GM18858 (cell line): ENCODE data around the gene SVBP.
"Not testable (repeated sequence)": the region's sequence is repeated elsewhere in the genome, so short reads cannot be mapped to it uniquely, and the experiment has no call there.

Experiments used
- ATAC-seq: cut with Tn5 transposase; IDR thresholded peaks from one replicate; pipeline ENCODE4 v1.9.1; 2021; ENCODE audit not compliant: unreplicated experiment

Gene SVBP

GRCh38 chr1:42841440-42842147, 24.4 kb upstream of the SVBP start:
- ATAC-seq = no peak

DNA sequence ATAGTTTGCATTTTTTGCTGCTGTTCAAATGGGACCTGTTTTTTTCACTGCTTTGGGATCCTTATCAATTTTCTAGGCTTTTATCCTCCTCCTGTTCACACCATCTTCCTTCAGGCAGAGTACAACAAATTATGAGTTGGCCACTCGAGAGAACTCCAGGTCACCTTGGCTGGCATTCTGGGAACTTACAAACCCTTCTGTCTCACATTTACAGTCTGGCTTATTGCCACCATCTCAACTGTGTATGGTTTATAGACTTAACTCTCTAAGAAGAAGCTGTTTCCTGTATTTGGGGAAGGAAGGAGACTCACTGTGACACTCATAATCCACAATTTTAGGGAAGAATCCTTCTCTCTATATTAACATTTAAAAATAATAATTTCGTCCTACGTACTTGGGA, 23.8 kb upstream of the SVBP start:
- no peak for ATAC-seq

GRCh38 chr1:42838482-42839190, 21.4 kb upstream of the SVBP start:
- ATAC-seq = no peak

GRCh38 chr1:42837709-42838108, 20.5 kb upstream of the SVBP start:
- ATAC-seq = no peak

GRCh38 chr1:42835422-42835821, 18.2 kb upstream of the SVBP start:
- no peak for ATAC-seq

GRCh38 chr1:42834803-42835202, 17.6 kb upstream of the SVBP start:
- ATAC-seq = no peak

DNA sequence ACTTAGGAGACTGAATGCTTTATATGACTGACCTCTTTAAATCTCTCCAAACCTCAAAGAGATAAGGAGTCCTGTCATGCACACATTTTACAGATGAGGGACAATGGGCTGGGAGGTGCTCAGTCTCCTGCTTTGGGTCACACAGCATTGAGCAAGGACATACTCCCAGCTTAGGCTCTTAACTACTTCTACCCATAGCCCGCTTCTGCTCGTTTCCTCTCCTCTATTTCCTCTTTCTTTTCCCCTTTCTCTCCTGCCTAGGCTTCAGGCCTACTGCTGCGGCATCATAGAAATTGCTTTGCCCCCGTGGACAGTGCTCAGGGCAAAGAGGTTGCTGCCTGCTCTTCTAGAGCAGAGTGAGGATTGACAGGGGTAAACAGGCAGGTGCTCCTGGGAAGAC, 16.8 kb upstream of the SVBP start:
- ATAC-seq = no peak

GRCh38 chr1:42832641-42833240, 15.5 kb upstream of the SVBP start:
- ATAC-seq = no peak

GRCh38 chr1:42831273-42831672, 14.1 kb upstream of the SVBP start:
- no peak for ATAC-seq

DNA sequence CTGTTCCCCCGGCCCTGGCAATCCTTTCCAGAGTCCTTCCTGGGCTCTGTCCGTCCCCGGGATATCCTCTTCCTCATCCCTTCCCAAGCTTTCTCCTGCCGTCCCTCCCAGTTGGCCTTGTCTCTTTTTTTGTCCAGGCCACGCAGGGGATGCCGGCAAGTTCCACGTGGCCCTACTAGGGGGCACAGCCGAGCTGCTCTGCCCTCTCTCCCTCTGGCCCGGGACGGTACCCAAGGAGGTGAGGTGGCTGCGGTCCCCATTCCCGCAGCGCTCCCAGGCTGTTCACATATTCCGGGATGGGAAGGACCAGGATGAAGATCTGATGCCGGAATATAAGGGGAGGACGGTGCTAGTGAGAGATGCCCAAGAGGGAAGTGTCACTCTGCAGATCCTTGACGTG, 13.4 kb upstream of the SVBP start:
- ATAC-seq = no peak

- no peak for ATAC-seq
Observed at GRCh38 chr1:42825036-42825851, 8.0 kb upstream of the SVBP start.

- no peak for ATAC-seq
Observed at GRCh38 chr1:42824481-42825035, 7.4 kb upstream of the SVBP start.

GRCh38 chr1:42822800-42823392, 5.7 kb upstream of the SVBP start:
- no peak for ATAC-seq

DNA sequence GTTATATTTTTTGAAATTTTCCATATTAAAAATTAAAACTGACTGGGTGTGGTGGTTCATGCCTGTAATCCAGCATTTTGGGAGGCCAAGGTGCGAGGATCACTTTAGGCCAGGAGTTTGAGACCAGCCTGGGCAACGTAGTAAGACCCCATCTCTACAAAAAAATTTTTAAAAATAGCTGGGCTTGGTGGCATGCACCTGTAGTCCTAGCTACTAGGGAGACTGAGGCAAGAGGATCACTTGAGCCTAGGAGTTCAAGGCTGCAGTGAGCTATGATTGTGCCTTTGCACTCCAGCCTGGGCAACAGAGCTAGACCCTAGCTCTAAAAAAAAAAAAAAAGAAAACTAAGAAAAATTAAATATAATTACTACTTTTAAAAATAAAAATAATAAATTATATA, 4.5 kb upstream of the SVBP start:
- no peak for ATAC-seq

- no peak for ATAC-seq
Observed at GRCh38 chr1:42820813-42821212, 3.6 kb upstream of the SVBP start.

DNA sequence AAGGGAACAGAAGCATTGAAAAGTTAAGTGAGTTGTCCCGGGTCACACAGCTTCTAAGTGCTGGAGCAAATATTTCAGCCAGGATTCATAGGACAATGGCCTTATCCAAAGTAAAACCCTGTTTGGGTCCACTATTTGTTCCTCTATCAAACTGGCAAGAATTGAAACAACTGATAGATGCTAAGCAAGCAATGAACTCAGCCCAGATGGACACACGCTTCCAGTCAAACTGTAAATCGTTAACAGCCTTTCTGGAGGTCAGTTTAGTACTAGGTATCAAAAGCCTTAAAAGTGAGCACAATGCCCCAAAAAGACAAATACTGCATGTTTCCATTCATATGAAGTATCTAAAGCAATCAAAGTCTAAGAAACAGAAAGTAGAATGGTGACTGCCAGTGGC, 779 bp upstream of the SVBP start:
- no peak for ATAC-seq

GRCh38 chr1:42817440-42817767, 207 bp upstream of the SVBP start:
- ATAC-seq = no peak

DNA sequence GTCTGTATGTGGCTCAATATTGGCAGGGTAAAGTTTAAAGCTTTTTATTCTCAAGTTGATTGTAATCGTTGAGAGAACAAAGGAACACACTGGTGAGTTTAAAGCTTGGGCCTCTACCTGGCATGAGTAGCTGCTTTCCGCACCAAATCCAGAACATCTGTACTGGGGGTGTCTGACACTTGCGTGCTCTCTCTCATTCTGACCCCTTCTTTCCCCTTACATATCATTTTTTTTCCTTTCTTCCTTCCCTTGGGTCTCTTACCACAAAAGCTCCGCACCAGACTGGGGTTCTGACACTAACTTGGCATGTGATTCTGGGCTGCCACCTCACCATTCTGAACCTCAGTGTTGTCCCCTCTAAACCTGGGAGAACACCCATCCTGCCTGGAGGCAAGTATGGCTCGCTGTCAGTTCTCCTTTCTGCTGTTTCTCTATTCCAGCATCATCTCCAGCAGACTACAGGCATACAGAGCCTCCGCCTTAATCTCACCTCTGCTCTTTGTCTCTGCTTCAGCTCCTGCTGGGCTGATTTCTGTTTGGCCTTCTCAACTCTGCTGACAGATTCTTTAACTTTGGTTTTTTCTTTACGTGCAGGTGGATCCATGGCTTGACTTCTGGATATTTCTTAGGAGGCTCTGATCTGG, 1.1 kb downstream of the SVBP start:
- ATAC-seq = no peak

DNA sequence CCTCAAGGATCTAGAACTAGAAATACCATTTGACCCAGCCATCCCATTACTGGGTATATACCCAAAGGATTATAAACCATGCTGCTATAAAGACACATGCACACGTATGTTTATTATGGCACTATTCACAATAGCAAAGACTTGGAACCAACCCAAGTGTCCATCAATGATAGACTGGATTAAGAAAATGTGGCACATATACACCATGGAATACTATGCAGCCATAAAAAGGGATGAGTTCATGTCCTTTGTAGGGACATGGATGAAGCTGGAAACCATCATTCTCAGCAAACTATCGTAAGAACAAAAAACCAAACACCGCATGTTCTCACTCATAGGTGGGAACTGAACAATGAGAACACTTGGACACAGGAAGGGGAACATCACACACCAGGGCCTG, 2.4 kb downstream of the SVBP start:
- not testable (repeated sequence) for ATAC-seq

DNA sequence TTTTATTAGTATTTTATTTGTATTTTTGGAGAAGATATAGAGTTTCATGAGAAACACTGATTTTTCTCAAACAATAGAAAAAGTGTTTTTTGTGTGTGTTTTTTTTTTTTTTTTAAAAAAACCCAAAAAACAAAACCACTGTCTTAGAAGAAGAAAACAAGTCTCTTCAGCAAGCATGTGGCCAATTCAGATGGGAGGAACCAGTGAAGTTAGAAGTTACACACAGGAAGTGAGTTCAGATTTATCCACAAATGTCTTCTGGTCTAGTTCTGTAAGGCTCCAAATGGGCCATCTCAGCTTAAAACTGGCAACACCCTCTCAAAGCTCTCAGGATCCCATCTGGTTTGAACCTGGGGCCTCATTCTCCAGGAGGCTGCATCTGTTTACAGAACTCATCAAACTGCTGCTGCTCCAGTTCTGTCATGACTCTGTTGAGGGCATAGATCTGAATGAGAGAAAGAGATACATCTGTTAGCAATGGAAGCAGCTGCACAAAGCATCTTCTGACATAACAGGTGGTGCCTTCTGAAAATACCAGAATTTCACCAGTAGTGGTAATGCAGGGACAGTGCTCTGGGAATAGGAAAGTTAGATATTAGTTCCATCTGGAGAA, 10.0 kb downstream of the SVBP start:
- no peak for ATAC-seq
